Ascending aorta (tissue), 2 donors: ENCODE data around the gene HARBI1. TPM values are rescaled to one million over a fixed set of nuclear protein-coding genes. Genes with fewer than 3 reads are reported as not detected.

Experiments
- DNase-seq, 2 donors: peaks; one replicate each; pipeline ENCODE4 v3.0.0-alpha.2; 2019; ENCODE audit warnings: low spot score in 2 of 2
- H3K27ac ChIP-seq, 2 donors: fragments of 200-600 bp; sonication (generic); one replicate each; pipeline ENCODE4 v1.5.1; 2016 to 2017; ENCODE audit warnings: mild to moderate bottlenecking in 1 of 2
- H3K27me3 ChIP-seq: fragments of 200-600 bp; sonication (generic); one replicate; pipeline ENCODE4 v1.5.1; 2017
- H3K36me3 ChIP-seq, 2 donors: fragments of 200-600 bp; sonication (generic); one replicate each; pipeline ENCODE4 v1.5.1; 2016
- H3K4me1 ChIP-seq, 2 donors: fragments of 200-600 bp; sonication (generic); one replicate each; pipeline ENCODE4 v1.5.1; 2016 to 2017; ENCODE audit warnings: mild to moderate bottlenecking in 1 of 2
- H3K4me3 ChIP-seq, 2 donors: fragments of 200-600 bp; sonication (generic); one replicate each; pipeline ENCODE4 v1.5.1; 2016 to 2017; ENCODE audit warnings: mild to moderate bottlenecking in 1 of 2
- H3K9me3 ChIP-seq, 2 donors: fragments of 200-600 bp; sonication (generic); one replicate each; pipeline ENCODE4 v1.5.1; 2016
- CTCF ChIP-seq, 3 experiments: fragments of 200-600 bp in 2 of 3; fragments of 450-650 bp in 1 of 3; sonication (generic) in 2 of 3; IDR thresholded peaks; one replicate each; pipeline ENCODE4 v1.5.1; 2016 to 2019; ENCODE audit warnings: antibody characterized with exemption in 3 of 3, mild to moderate bottlenecking in 1 of 3, moderate library complexity in 1 of 3
- intact Hi-C: fragments of 100-400 bp; cut with DNase I; formaldehyde crosslinking; loops from one replicate; pipeline ENCODE4 v1.15.1; 2023
- total RNA-seq: library from RNA; depleted of rRNA; stranded (reverse); fragments of >200 nt; gene quantifications from one replicate; pipeline ENCODE4 v1.1.0, GENCODE V29; 2016

Gene HARBI1
- total RNA-seq, 1 donor from 2014 or later, result not detected

DNA sequence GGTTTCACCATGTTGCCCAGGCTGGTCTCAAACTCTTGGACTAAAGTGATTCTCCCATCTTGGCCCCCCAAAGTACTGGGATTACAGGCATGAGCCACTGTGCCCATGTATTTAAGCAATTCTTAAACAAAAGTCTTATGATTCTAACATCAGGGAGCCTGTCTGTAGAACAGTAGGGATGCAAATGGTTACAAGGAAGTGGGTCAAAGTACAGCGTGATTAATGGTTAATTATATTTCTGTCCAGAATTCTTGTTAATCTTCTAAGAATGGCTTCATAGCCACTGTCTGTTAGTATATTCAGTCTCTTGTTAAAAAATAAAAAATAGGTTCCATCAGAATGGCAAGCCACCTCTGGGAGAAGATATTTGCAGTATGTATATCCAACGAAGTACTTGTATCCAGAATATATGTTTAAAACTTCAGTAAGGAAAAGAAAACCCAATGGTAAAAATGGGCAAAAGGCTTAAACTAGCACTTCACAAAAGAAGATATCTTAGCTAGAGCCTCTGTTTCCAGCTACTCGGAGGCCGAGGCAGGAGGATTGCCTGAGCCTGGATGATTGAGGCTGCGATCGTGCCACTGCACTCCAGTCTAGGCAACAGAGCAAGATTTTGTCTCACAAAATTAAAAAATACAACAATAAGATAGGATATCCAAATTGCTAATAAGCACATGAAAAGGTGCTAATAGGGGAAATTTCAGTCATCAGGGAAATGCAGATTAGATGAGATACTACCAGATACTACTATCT, 23.2 kb upstream of the HARBI1 start:
- no peak for TF ChIP-seq CTCF (IDR thresholded peaks at IDR 0.05)
- H3K9me3 ChIP-seq, result no peaks in the 10 kb centered on the region
- no peak overlapping the region for H3K4me3 ChIP-seq
- H3K36me3 ChIP-seq, result peaks cover 9 to 17% of the 10 kb centered on the region in 2 donors
- no peak for DNase-seq
- no peak overlapping the region for H3K27ac ChIP-seq
- no peaks in the 10 kb centered on the region for H3K27me3 ChIP-seq
- no peaks in the 10 kb centered on the region for H3K4me1 ChIP-seq
- intact Hi-C loops, result no loop called here

- H3K36me3 ChIP-seq, result peaks cover 6 to 8% of the 10 kb centered on the region in 2 donors
- intact Hi-C loops, result no loop called here
- H3K4me3 ChIP-seq, result no peak overlapping the region
- no peaks in the 10 kb centered on the region for H3K9me3 ChIP-seq
- DNase-seq, result no peak
- no peak for TF ChIP-seq CTCF (IDR thresholded peaks at IDR 0.05)
- H3K27ac ChIP-seq, result no peak overlapping the region
- no peaks in the 10 kb centered on the region for H3K4me1 ChIP-seq
- no peaks in the 10 kb centered on the region for H3K27me3 ChIP-seq
Measured at GRCh38 chr11:46639197-46639839, 22.3 kb upstream of the HARBI1 start.

- H3K27ac ChIP-seq, result no peak overlapping the region
- peaks cover 4 to 10% of the 10 kb centered on the region in 2 donors for H3K36me3 ChIP-seq
- H3K9me3 ChIP-seq, result no peaks in the 10 kb centered on the region
- no peak overlapping the region for H3K4me3 ChIP-seq
- H3K27me3 ChIP-seq, result no peaks in the 10 kb centered on the region
- intact Hi-C loops, result no loop called here
- no peaks in the 10 kb centered on the region for H3K4me1 ChIP-seq
- no peak for TF ChIP-seq CTCF (IDR thresholded peaks at IDR 0.05)
- no peak for DNase-seq
Measured at GRCh38 chr11:46637546-46637945, 20.5 kb upstream of the HARBI1 start.

DNA sequence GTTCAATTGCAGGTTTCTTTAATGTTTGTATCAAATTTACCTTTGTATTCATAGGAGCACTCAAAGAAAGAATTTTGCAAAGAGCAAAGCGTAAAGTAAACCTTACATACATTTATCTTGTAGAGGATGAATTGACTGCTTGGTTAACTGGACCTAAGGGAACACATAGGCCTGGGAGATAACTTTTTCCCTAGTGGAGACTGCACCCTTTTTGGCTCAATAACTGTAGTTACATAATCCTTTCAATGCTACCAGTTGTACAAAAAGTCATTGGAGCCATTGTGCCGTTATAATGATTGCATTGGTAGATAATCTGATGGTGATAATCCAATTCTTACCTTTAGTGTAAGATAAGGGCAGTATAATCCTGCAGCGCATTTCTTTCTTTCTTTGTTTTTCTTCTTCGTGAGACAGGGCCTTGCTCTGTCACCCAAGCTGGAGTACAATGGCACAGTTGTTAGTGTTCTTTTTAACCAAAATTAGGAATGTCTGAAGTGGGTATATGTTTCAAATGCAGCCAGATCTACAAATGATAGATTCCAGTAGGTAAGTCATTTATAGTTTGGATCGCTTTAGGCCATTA, 18.6 kb upstream of the HARBI1 start:
- intact Hi-C loops, result no loop called here
- no peak overlapping the region for H3K27ac ChIP-seq
- no peak for TF ChIP-seq CTCF (IDR thresholded peaks at IDR 0.05)
- no peaks in the 10 kb centered on the region for H3K27me3 ChIP-seq
- peaks cover 11 to 21% of the 10 kb centered on the region in 2 donors for H3K36me3 ChIP-seq
- H3K4me3 ChIP-seq, result no peak overlapping the region
- DNase-seq, result no peak
- no peaks in the 10 kb centered on the region for H3K4me1 ChIP-seq
- H3K9me3 ChIP-seq, result no peaks in the 10 kb centered on the region

- no peak for TF ChIP-seq CTCF (IDR thresholded peaks at IDR 0.05)
- Histone ChIP-seq H3K4me3 (no peak overlapping the region), H3K4me1 (no peaks in the 10 kb centered on the region), H3K9me3 (no peaks in the 10 kb centered on the region), H3K27me3 (no peaks in the 10 kb centered on the region), H3K36me3 (peaks cover 24 to 29% of the 10 kb centered on the region in 2 donors), H3K27ac (no peak overlapping the region)
- DNase-seq, result no peak
- intact Hi-C loops, result no loop called here
Measured at GRCh38 chr11:46633291-46634217, 16.5 kb upstream of the HARBI1 start.
